K562 (cell line): ENCODE results near the gene GALNT7. TPM values are rescaled to one million over a fixed set of nuclear protein-coding genes. Genes with fewer than 3 reads are reported as not detected.

Source experiments
- CHCHD3 ChIP-seq: fragments of 250-450 bp; sonication (Bioruptor Pico); IDR thresholded peaks from 2 replicates; pipeline ENCODE4 v2.1.2; 2022; ENCODE audit warnings: mild to moderate bottlenecking
- DDX20 ChIP-seq: fragments of 450-650 bp; IDR thresholded peaks from 2 replicates; pipeline ENCODE4 v1.6.1; 2016; ENCODE audit warnings: missing genetic modification characterization, low read depth, mild to moderate bottlenecking, missing compliant biosample characterization, moderate library complexity
- FOXK2 ChIP-seq, 2 experiments: fragments of 450-650 bp; IDR thresholded peaks in 1 of 2; conservative IDR thresholded peaks in 1 of 2; 2 replicates each; pipeline ENCODE4 v1.6.1; 2016; ENCODE audit warnings: low read depth in 2 of 2, mild to moderate bottlenecking in 1 of 2
- GABPA ChIP-seq: fragments of 200-800 bp; sonication (Bioruptor generic); conservative IDR thresholded peaks from 2 replicates; pipeline ENCODE4 v1.6.1; 2016; ENCODE audit warnings: low read depth, missing genetic modification characterization, missing compliant biosample characterization
- HDAC6 ChIP-seq: IDR thresholded peaks from 2 replicates; pipeline ENCODE4 v1.6.1; 2012; ENCODE audit warnings: low read depth, mild to moderate bottlenecking, control low read depth, inconsistent platforms, low read length, moderate library complexity
- HMG20A ChIP-seq: fragments of 450-650 bp; formaldehyde crosslinking; conservative IDR thresholded peaks from 2 replicates; pipeline ENCODE4 v1.4.0; 2020; ENCODE audit warnings: mild to moderate bottlenecking, mixed read lengths
- POLR2G ChIP-seq: fragments of 200-400 bp; formaldehyde crosslinking; IDR thresholded peaks from 2 replicates; pipeline ENCODE4 v1.6.1; 2017; ENCODE audit warnings: low read depth, mild to moderate bottlenecking, antibody characterized with exemption, low read length, moderate library complexity
- POLR3G ChIP-seq: IDR thresholded peaks from 2 replicates; pipeline ENCODE4 v1.6.1; 2011; ENCODE audit not compliant: insufficient read length, insufficient replicate concordance; ENCODE audit errors: extremely low read depth
- PURB ChIP-seq: sonication (generic); formaldehyde crosslinking; IDR thresholded peaks from 2 replicates; pipeline ENCODE4 v1.9.0; 2021; ENCODE audit warnings: low read depth, mild to moderate bottlenecking, missing genetic modification reagents
- SETDB1 ChIP-seq: IDR thresholded peaks from one replicate; pipeline ENCODE4 v1.6.1; 2012; ENCODE audit warnings: low read length, control low read depth, inconsistent platforms
- SRSF7 ChIP-seq: fragments of 200-400 bp; formaldehyde crosslinking; optimal IDR thresholded peaks from 2 replicates; pipeline ENCODE3; 2017; ENCODE audit warnings: mild to moderate bottlenecking, low read depth, low read length
- TSC22D4 ChIP-seq: fragments of 450-650 bp; IDR thresholded peaks from 2 replicates; pipeline ENCODE4 v1.6.1; 2016; ENCODE audit warnings: missing genetic modification characterization, missing biosample characterization, control low read depth
- ZFP1 ChIP-seq: fragments of 450-650 bp; formaldehyde crosslinking; IDR thresholded peaks from 2 replicates; pipeline ENCODE4 v1.4.0; 2020; ENCODE audit warnings: mild to moderate bottlenecking, mixed read lengths
- ZNF121 ChIP-seq: sonication (generic); formaldehyde crosslinking; conservative IDR thresholded peaks from 2 replicates; pipeline ENCODE4 v1.8.0; 2022; ENCODE audit warnings: missing genetic modification reagents
- ZNF140 ChIP-seq: fragments of 250-450 bp; sonication (Bioruptor Pico); IDR thresholded peaks from 2 replicates; pipeline ENCODE4 v1.8.0; 2021; ENCODE audit warnings: moderate library complexity, mild to moderate bottlenecking, inconsistent platforms
- ZNF655 ChIP-seq: fragments of 250-450 bp; sonication (Bioruptor Pico); IDR thresholded peaks from 2 replicates; pipeline ENCODE4 v1.5.0; 2021
- ZNF740 ChIP-seq, 3 experiments: fragments of 200-800 bp in 1 of 3; sonication (Bioruptor generic) in 1 of 3; sonication (generic) in 1 of 3; formaldehyde crosslinking in 1 of 3; IDR thresholded peaks; 2 replicates each; pipeline versions ENCODE4 v1.6.1 to v1.8.0; 2016 to 2022; ENCODE audit warnings: mild to moderate bottlenecking in 2 of 3, missing compliant biosample characterization in 2 of 3, missing genetic modification characterization in 2 of 3, missing genetic modification reagents in 1 of 3
- polyA plus RNA-seq, 8 experiments: library from polyadenylated mRNA; depleted of rRNA in 4 of 8; stranded (reverse) in 5 of 8; unstranded in 3 of 8; fragments of >200 nt; fragmentation: Nextera tagmentation in 2 of 8; fragmentation: Illumina TruSeq in 1 of 8; extraction: Ambion mirVana in 2 of 8; extraction: Trizol in 1 of 8; gene quantifications; 2 replicates each; pipeline versions ENCODE4 v1.2.1 to v1.2.3, GENCODE V29; 2011 to 2014; ENCODE audit warnings: inconsistent platforms in 1 of 8, missing spikeins in 1 of 8
- total RNA-seq, 7 experiments: library from RNA; depleted of rRNA in 6 of 7; stranded (reverse); fragments of >200 nt in 6 of 7; fragmentation: Illumina TruSeq in 2 of 7; extraction: Trizol in 2 of 7; gene quantifications; 2 replicates each; pipeline versions ENCODE4 v1.2.1 to v1.2.3, GENCODE V29; 2011 to 2021; ENCODE audit warnings: low replicate concordance in 1 of 7
- TF ChIP-seq, protein P1 (sequence below): sonication (generic); formaldehyde crosslinking; IDR thresholded peaks from 2 replicates; pipeline ENCODE4 v1.8.0; 2022; ENCODE audit warnings: mild to moderate bottlenecking, missing genetic modification reagents
- TF ChIP-seq, protein P2 (sequence below): fragments of 450-650 bp; formaldehyde crosslinking; IDR thresholded peaks from 2 replicates; pipeline ENCODE4 v1.4.0; 2020; ENCODE audit warnings: mild to moderate bottlenecking, mixed read lengths

The GALNT7 gene
- total and polyA plus RNA-seq, 9 of the 15 experiments (the other 6 are each of a cell fraction or from before 2014, with no cell fraction given): 16.7 to 38.7 (median 31.1) TPM

GRCh38 chr4:173281406-173282255 is 113.0 kb downstream of the GALNT7 start (continued):
- TF ChIP-seq, protein P1, sequence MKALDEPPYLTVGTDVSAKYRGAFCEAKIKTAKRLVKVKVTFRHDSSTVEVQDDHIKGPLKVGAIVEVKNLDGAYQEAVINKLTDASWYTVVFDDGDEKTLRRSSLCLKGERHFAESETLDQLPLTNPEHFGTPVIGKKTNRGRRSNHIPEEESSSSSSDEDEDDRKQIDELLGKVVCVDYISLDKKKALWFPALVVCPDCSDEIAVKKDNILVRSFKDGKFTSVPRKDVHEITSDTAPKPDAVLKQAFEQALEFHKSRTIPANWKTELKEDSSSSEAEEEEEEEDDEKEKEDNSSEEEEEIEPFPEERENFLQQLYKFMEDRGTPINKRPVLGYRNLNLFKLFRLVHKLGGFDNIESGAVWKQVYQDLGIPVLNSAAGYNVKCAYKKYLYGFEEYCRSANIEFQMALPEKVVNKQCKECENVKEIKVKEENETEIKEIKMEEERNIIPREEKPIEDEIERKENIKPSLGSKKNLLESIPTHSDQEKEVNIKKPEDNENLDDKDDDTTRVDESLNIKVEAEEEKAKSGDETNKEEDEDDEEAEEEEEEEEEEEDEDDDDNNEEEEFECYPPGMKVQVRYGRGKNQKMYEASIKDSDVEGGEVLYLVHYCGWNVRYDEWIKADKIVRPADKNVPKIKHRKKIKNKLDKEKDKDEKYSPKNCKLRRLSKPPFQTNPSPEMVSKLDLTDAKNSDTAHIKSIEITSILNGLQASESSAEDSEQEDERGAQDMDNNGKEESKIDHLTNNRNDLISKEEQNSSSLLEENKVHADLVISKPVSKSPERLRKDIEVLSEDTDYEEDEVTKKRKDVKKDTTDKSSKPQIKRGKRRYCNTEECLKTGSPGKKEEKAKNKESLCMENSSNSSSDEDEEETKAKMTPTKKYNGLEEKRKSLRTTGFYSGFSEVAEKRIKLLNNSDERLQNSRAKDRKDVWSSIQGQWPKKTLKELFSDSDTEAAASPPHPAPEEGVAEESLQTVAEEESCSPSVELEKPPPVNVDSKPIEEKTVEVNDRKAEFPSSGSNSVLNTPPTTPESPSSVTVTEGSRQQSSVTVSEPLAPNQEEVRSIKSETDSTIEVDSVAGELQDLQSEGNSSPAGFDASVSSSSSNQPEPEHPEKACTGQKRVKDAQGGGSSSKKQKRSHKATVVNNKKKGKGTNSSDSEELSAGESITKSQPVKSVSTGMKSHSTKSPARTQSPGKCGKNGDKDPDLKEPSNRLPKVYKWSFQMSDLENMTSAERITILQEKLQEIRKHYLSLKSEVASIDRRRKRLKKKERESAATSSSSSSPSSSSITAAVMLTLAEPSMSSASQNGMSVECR (CRISPR knock-in tag): no peak
- no peak for TF ChIP-seq DDX20 (tag)
- TF ChIP-seq ZNF121 (CRISPR knock-in tag): no peak
- no peak for TF ChIP-seq ZNF655
- no peak for TF ChIP-seq GABPA (tag)
- no peak; a peak in 1 of 4 replicates for TF ChIP-seq FOXK2 (conservative IDR thresholded peaks at IDR 0.05 in 1 of 2, IDR thresholded peaks at IDR 0.05 in 1 of 2; ENCODE audit: low read depth in 2 of 2)
- TF ChIP-seq POLR2G: no peak
- no peak for TF ChIP-seq CHCHD3
- no peak for TF ChIP-seq TSC22D4
- no peak for TF ChIP-seq HDAC6
- TF ChIP-seq, protein P2, sequence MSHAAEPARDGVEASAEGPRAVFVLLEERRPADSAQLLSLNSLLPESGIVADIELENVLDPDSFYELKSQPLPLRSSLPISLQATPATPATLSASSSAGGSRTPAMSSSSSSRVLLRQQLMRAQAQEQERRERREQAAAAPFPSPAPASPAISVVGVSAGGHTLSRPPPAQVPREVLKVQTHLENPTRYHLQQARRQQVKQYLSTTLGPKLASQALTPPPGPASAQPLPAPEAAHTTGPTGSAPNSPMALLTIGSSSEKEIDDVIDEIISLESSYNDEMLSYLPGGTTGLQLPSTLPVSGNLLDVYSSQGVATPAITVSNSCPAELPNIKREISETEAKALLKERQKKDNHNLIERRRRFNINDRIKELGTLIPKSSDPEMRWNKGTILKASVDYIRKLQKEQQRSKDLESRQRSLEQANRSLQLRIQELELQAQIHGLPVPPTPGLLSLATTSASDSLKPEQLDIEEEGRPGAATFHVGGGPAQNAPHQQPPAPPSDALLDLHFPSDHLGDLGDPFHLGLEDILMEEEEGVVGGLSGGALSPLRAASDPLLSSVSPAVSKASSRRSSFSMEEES: no peak
- no peak for TF ChIP-seq SRSF7
- TF ChIP-seq PURB: no peak
- no peak for TF ChIP-seq SETDB1
- TF ChIP-seq ZNF140: no peak
- no peak for TF ChIP-seq ZFP1
- TF ChIP-seq POLR3G: no peak
- no peak for TF ChIP-seq ZNF740 (CRISPR knock-in tag; IDR thresholded peaks at IDR 0.05)
- no peak for TF ChIP-seq ZNF740 (tag; IDR thresholded peaks at IDR 0.05)
- no peak for TF ChIP-seq HMG20A (CRISPR knock-in tag)
